Psoas muscle (tissue), 8 donors: ENCODE measurements around the gene ARHGEF17. TPM values are rescaled to one million over a fixed set of nuclear protein-coding genes. Genes with fewer than 3 reads are reported as not detected.

Experiments
- ATAC-seq, 4 donors: fragments of 200-7000 bp; cut with Tn5 transposase; one replicate each; pipeline ENCODE4 v1.9.1; 2020; ENCODE audit warnings: moderate library complexity in 3 of 4, mild to moderate bottlenecking in 2 of 4
- DNase-seq, 2 donors: peaks; one replicate each; pipeline ENCODE4 v3.0.0-alpha.2; 2020
- H3K27ac ChIP-seq: fragments of 200-600 bp; one replicate; pipeline ENCODE4 v1.8.0; 2022
- H3K27me3 ChIP-seq, 3 donors: fragments of 200-600 bp in 1 of 3; one replicate each; pipeline versions ENCODE4 v1.6.1 to v1.8.0; 2013 to 2022; ENCODE audit warnings: low read length in 2 of 3, mild to moderate bottlenecking in 2 of 3, moderate library complexity in 1 of 3; ENCODE audit not compliant: insufficient read depth in 3 of 3
- H3K36me3 ChIP-seq, 2 donors: fragments of 200-600 bp in 1 of 2; one replicate each; pipeline versions ENCODE4 v1.6.1 to v1.8.0; 2013 to 2022; ENCODE audit warnings: low read depth in 1 of 2, mild to moderate bottlenecking in 1 of 2, moderate library complexity in 1 of 2; ENCODE audit not compliant: insufficient read depth in 1 of 2
- H3K4me1 ChIP-seq: fragments of 200-600 bp; one replicate; pipeline ENCODE4 v1.8.0; 2022
- H3K4me3 ChIP-seq: fragments of 200-600 bp; one replicate; pipeline ENCODE4 v1.8.0; 2022; ENCODE audit warnings: mild to moderate bottlenecking
- H3K9me3 ChIP-seq: fragments of 200-600 bp; one replicate; pipeline ENCODE4 v1.8.0; 2022
- WGBS, 3 donors: extraction: QIAGEN DNeasy Blood & Tissue Kit; methylation state at CpG; one replicate each; pipeline versions ENCODE4 v1.1.6 to v1.1.7; 2013; 5-methylcytosine and 5-hydroxymethylcytosine counted together
- intact Hi-C, 2 donors: fragments of 100-400 bp; cut with DNase I; formaldehyde crosslinking; loops; one replicate each; pipeline versions ENCODE4 v1.11.0 to v1.14.2; 2022
- polyA plus RNA-seq, 3 donors: library from polyadenylated mRNA; stranded (reverse); fragments of 200-250 nt; gene quantifications; one replicate each; pipeline ENCODE4 v1.2.3, GENCODE V29; 2013
- total RNA-seq, 4 donors: library from RNA; stranded (reverse); fragmentation: NEBNext Ultra II Directional in 2 of 4; extraction: Animal tissue kit (Norgen Biotek cat#: 25700) in 2 of 4; gene quantifications; one replicate each; pipeline versions ENCODE4 v1.2.1 to v1.2.4, GENCODE V29; 2021 to 2023
- TF ChIP-seq, protein P1 (sequence below): fragments of 200-600 bp; IDR thresholded peaks from one replicate; pipeline ENCODE4 v1.8.0; 2022; ENCODE audit warnings: antibody characterized with exemption
- donor health status: healthy with polysubstance abuse.
- donor health status: DM: no; HTN: no; CAD: no; lungs with moderate emphysema.
- donor health status: Bipolar disorder and iron deficiency.
- donor health status: healthy.
- donor health status: DM: yes; HTN: yes; CAD: no.
- donor health status: DM: no; HTN: no; CAD: no.
- donor health status: DM: no; HTN: no; CAD: no.
- donor health status: DM: yes; HTN: yes; CAD: no.

ARHGEF17 gene
- total and polyA plus RNA-seq, 7 donors: 5.7 to 38.4 (median 10.8) TPM

DNA sequence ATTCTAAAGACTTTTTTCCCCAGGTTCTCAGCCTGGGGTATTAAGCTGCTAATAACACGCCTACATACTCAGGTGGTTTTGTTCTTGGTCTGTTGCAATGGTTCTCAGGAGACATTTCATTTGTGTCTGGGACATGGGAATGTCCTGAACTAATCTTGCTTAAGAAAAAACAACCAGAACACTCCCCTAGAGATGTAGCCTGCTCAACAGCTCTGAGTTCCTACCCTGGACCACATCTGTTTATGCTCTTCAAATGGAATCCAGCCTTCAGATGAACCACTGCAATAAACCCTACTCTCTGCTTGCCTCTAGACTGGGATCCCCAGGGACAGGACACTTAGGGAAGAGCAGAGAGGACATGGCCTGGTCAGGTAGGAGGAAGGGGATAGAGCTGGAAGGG, 98.1 kb downstream of the ARHGEF17 start:
- ATAC-seq (no peak), DNase-seq (no peak)
- no peak overlapping the region for H3K27ac ChIP-seq
- H3K27me3 ChIP-seq: no peaks in the 10 kb centered on the region
- no peaks in the 10 kb centered on the region for H3K9me3 ChIP-seq
- no peak overlapping the region for H3K4me3 ChIP-seq
- TF ChIP-seq, protein P1, sequence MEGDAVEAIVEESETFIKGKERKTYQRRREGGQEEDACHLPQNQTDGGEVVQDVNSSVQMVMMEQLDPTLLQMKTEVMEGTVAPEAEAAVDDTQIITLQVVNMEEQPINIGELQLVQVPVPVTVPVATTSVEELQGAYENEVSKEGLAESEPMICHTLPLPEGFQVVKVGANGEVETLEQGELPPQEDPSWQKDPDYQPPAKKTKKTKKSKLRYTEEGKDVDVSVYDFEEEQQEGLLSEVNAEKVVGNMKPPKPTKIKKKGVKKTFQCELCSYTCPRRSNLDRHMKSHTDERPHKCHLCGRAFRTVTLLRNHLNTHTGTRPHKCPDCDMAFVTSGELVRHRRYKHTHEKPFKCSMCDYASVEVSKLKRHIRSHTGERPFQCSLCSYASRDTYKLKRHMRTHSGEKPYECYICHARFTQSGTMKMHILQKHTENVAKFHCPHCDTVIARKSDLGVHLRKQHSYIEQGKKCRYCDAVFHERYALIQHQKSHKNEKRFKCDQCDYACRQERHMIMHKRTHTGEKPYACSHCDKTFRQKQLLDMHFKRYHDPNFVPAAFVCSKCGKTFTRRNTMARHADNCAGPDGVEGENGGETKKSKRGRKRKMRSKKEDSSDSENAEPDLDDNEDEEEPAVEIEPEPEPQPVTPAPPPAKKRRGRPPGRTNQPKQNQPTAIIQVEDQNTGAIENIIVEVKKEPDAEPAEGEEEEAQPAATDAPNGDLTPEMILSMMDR: no peak
- WGBS, 3 donors: 87 to 95% (median 95%) methylated on average over 1 of the region's 1 CpG
- peaks cover 6% of the 10 kb centered on the region for H3K4me1 ChIP-seq
- peaks cover 2 to 60% of the 10 kb centered on the region in 2 donors for H3K36me3 ChIP-seq
- intact Hi-C loops: no loop called here

DNA sequence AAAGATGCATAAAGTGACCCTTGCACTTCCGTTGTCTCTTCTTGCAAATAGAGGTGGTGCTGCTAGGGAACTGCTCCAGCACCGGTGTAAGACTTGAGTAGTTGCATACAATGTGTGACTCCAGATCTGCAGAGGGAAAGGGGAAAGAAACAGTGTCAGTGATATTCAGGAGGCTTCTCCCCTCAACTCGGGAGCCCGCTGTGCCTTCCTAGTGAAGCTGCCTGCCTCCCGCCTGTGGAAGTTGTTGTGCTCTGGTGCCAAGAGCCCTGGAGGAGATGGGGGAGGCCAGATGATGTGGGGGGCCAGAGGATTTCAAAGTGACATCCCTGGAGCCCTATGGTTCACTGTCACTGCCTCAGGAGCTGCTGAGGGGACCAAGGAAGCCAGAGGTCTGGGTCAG, 98.5 kb downstream of the ARHGEF17 start:
- 82 to 86% (median 85%) methylated on average over 5 of the region's 5 CpGs for WGBS, 3 donors
- no peak overlapping the region for H3K27ac ChIP-seq
- peaks cover 6% of the 10 kb centered on the region for H3K4me1 ChIP-seq
- H3K4me3 ChIP-seq: no peak overlapping the region
- DNase-seq (no peak), ATAC-seq (no peak)
- no peaks in the 10 kb centered on the region for H3K9me3 ChIP-seq
- H3K27me3 ChIP-seq: no peaks in the 10 kb centered on the region
- intact Hi-C loops: no loop called here
- TF ChIP-seq, protein P1: no peak
- peaks cover 2 to 64% of the 10 kb centered on the region in 2 donors for H3K36me3 ChIP-seq

DNA sequence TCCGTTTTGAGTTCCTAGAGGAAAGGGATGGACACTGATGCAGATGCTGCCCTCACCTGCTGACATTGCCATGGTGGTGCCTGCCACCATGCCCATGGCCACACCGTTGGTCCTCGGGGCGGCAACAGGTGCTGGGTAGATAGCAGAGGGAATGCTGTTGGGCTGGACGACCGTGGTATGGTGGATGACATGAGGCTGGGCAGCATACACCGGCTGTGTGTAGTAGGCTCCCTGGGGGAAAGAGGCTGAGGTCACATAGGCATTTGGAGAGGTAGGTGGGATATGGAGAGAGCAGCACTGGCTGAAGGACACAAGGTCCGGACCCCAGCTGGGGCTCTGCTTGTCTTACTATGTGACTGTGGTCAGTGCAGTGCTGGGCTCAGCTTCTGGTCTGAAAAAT, 101.4 kb downstream of the ARHGEF17 start:
- H3K36me3 ChIP-seq: peaks cover 2 to 62% of the 10 kb centered on the region in 2 donors
- H3K4me1 ChIP-seq: peaks cover 7% of the 10 kb centered on the region
- WGBS, 3 donors: 86 to 92% (median 88%) methylated on average over 8 of the region's 8 CpGs
- H3K4me3 ChIP-seq: no peak overlapping the region
- TF ChIP-seq, protein P1: no peak
- H3K27me3 ChIP-seq: no peaks in the 10 kb centered on the region
- intact Hi-C loops: no loop called here
- ATAC-seq (no peak), DNase-seq (no peak)
- no peak overlapping the region for H3K27ac ChIP-seq
- no peaks in the 10 kb centered on the region for H3K9me3 ChIP-seq

DNA sequence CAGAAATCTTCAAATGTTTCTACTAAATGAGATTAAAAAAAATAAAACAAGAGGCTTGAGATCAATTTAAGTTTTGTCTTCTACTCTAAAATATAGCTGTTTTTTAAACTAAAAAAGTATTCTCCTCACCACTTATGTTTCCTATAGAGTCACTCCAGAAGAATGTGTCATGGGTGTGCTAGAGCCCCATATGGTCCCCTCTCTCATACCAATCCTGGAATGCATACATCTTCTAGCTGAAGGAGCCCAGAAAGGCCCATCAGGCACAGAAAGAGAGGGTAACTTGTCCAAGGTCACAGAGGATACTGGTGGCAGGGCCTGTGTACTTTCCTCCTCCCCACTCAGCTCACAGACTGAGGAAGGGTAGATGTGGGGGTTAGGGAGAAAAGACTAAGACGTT, 102.6 kb downstream of the ARHGEF17 start:
- Histone ChIP-seq H3K27ac (no peak overlapping the region), H3K27me3 (no peaks in the 10 kb centered on the region), H3K4me1 (peaks cover 19% of the 10 kb centered on the region), H3K36me3 (peaks cover 2 to 56% of the 10 kb centered on the region in 2 donors), H3K9me3 (no peaks in the 10 kb centered on the region), H3K4me3 (no peak overlapping the region)
- ATAC-seq (no peak), DNase-seq (no peak)
- intact Hi-C loops: no loop called here
- TF ChIP-seq, protein P1: no peak
- WGBS, 3 donors: 79 to 91% (median 85%) methylated on average over 1 of the region's 1 CpG

DNA sequence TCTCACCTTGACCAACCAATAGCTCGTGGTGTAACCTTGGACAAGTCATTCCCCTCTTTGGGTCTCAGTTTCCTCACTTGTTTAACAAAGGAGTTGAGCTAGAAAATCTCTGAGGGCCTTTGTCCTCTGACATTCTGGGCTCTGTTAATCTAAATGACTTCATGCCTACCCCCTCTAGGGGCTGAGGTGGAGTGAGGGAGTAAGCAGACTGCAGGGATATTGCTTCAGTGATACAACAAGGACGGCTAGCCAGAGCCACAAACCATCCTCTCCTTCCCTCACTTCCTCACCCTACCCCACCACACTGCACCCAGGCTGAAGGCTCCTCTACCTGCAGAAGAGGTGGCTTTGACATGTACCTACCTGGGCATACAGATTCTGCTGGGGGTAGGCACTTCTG, 103.0 kb downstream of the ARHGEF17 start:
- WGBS, 3 donors: 81 to 93% (median 82%) methylated on average over 2 of the region's 2 CpGs

More for the DNA sequence above, 103.0 kb downstream of the ARHGEF17 start:
- Histone ChIP-seq H3K9me3 (no peaks in the 10 kb centered on the region), H3K4me3 (no peak overlapping the region), H3K27me3 (no peaks in the 10 kb centered on the region), H3K27ac (no peak overlapping the region), H3K36me3 (peaks cover 2 to 53% of the 10 kb centered on the region in 2 donors), H3K4me1 (peaks cover 23% of the 10 kb centered on the region)
- DNase-seq (no peak), ATAC-seq (no peak)
- intact Hi-C loops: no loop called here
- TF ChIP-seq, protein P1: no peak
